Keratinocyte (primary cell): ENCODE results near the gene WDR70. TPM values are rescaled to one million over a fixed set of nuclear protein-coding genes. Genes with fewer than 3 reads are reported as not detected.

Experiments used
- DNase-seq: peaks from one replicate; pipeline ENCODE4 v3.0.0-alpha.2; 2011; ENCODE audit warnings: low read depth, missing footprints, low spot score
- FAIRE-seq: peaks from 2 replicates; lab custom pipeline; 2011; peaks lifted over from hg19 to GRCh38; lab: Jason Lieb, UNC
- H2AFZ ChIP-seq: 2 replicates; pipeline ENCODE4 v1.6.0; 2012; ENCODE audit warnings: low read length, control low read depth, inconsistent platforms; ENCODE audit not compliant: control insufficient read depth
- H3K27ac ChIP-seq: 2 replicates; pipeline ENCODE4 v1.5.1; 2011; ENCODE audit warnings: low read length; ENCODE audit not compliant: control insufficient read depth, insufficient read depth
- H3K27me3 ChIP-seq: 3 replicates; pipeline ENCODE4 v1.6.0; 2011; ENCODE audit warnings: low read length; ENCODE audit not compliant: control insufficient read depth, insufficient read depth; ENCODE audit errors: extremely low read depth
- H3K36me3 ChIP-seq, 2 experiments: 2 replicates in 1 of 2; 3 replicates in 1 of 2; pipeline ENCODE4 v1.5.1; 2011; ENCODE audit warnings: low read length in 2 of 2, mild to moderate bottlenecking in 1 of 2; ENCODE audit not compliant: control insufficient read depth in 2 of 2, insufficient read depth in 2 of 2; ENCODE audit errors: extremely low read depth in 1 of 2
- H3K4me1 ChIP-seq: 3 replicates; pipeline ENCODE4 v1.5.1; 2011; ENCODE audit warnings: low read length; ENCODE audit not compliant: control insufficient read depth, insufficient read depth; ENCODE audit errors: extremely low read depth
- H3K4me2 ChIP-seq: 3 replicates; pipeline ENCODE4 v1.6.0; 2011; ENCODE audit warnings: low read depth, low read length; ENCODE audit not compliant: control insufficient read depth, insufficient read depth; ENCODE audit errors: extremely low read depth
- H3K4me3 ChIP-seq, 3 experiments: fragments of 200-600 bp in 1 of 3; sonication (generic) in 1 of 3; 2 replicates in 2 of 3; 3 replicates in 1 of 3; pipeline ENCODE4 v1.5.1; 2011 to 2016; ENCODE audit warnings: low read length in 3 of 3, mild to moderate bottlenecking in 3 of 3, control low read depth in 2 of 3, inconsistent platforms in 1 of 3, low read depth in 1 of 3, mixed read lengths in 1 of 3, mixed run types in 1 of 3, moderate library complexity in 1 of 3; ENCODE audit not compliant: control insufficient read depth in 2 of 3, insufficient read depth in 2 of 3; ENCODE audit errors: extremely low read depth in 1 of 3
- H3K79me2 ChIP-seq: 2 replicates; pipeline ENCODE4 v1.6.0; 2012; ENCODE audit warnings: low read length; ENCODE audit not compliant: control insufficient read depth, insufficient read depth
- H3K9ac ChIP-seq: 3 replicates; pipeline ENCODE4 v1.6.0; 2011; ENCODE audit warnings: low read length; ENCODE audit not compliant: control insufficient read depth, insufficient read depth; ENCODE audit errors: extremely low read depth
- H3K9me1 ChIP-seq: 3 replicates; pipeline ENCODE4 v1.6.0; 2011; ENCODE audit warnings: low read length; ENCODE audit not compliant: control insufficient read depth, insufficient read depth; ENCODE audit errors: extremely low read depth
- H3K9me3 ChIP-seq: 2 replicates; pipeline ENCODE4 v1.5.1; 2012; ENCODE audit warnings: low read depth, low read length; ENCODE audit not compliant: control insufficient read depth
- H4K20me1 ChIP-seq: 3 replicates; pipeline ENCODE4 v1.6.0; 2011; ENCODE audit warnings: low read length; ENCODE audit not compliant: control insufficient read depth, insufficient read depth; ENCODE audit errors: extremely low read depth
- CTCF ChIP-seq, 3 experiments: IDR thresholded peaks in 1 of 3; conservative IDR thresholded peaks in 1 of 3; optimal IDR thresholded peaks in 1 of 3; 2 replicates in 2 of 3; 3 replicates in 1 of 3; pipeline versions ENCODE3 to v1.5.1; 2011; ENCODE audit warnings: low read length in 3 of 3, mild to moderate bottlenecking in 3 of 3, moderate library complexity in 2 of 3, control low read depth in 1 of 3, inconsistent platforms in 1 of 3; ENCODE audit not compliant: insufficient read depth in 2 of 3; ENCODE audit errors: extremely low read depth in 1 of 3
- EZH2 ChIP-seq: IDR thresholded peaks from one replicate; pipeline ENCODE4 v1.6.1; 2012; ENCODE audit warnings: inconsistent platforms, mild to moderate bottlenecking, low read length, moderate library complexity
- dilution Hi-C: fragments of 300-500 bp; cut with MboI; formaldehyde crosslinking; loops from one replicate; pipeline ENCODE4 v1.7.0; 2020; ENCODE audit warnings: low sequenced_read_pairs; ENCODE audit not compliant: extremely low pct_ligation_motif_present
- polyA plus RNA-seq, 5 experiments: library from polyadenylated mRNA; depleted of rRNA in 3 of 5; stranded (reverse) in 3 of 5; stranded (forward) in 1 of 5; unstranded in 1 of 5; fragments of >200 nt; gene quantifications; 1 replicate in 1 of 5; 2 replicates in 3 of 5; 3 replicates in 1 of 5; pipeline versions ENCODE4 v1.2.1 to v1.2.3, GENCODE V29; 2011 to 2012; ENCODE audit warnings: missing spikeins in 2 of 5, low read depth in 1 of 5, low replicate concordance in 1 of 5

Gene WDR70
- polyA plus RNA-seq, 1 donor (not counting 4 experiments of a cell fraction or from before 2014, with no cell fraction given), result 25.1 TPM

DNA sequence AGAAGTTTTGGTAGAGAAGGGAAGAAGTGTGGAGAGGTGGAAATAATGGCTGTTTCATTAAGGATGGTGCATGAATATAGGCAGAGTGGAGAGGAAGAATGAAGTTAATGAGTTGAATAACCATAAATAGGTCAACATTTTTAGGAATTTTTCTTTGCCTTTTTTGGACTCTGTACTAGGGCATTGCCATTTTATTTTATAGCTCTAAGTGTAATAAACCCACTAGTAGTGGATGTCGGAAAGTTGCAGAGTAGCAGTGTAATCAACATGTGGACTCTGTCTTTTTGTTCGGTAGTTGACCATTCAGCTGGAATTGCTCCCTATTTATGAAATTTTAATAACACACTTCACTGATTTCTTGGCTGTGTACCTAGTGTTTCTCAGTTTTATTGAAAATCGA is 199.1 kb downstream of the WDR70 start:
- dilution Hi-C loops, result no loop called here
- Histone ChIP-seq H3K9me3 (no peaks in the 10 kb centered on the region), H3K79me2 (no peaks in the 10 kb centered on the region), H3K4me2 (no peak overlapping the region), H3K27ac (no peak overlapping the region), H2AFZ (no peak overlapping the region), H3K4me3 (no peak overlapping the region), H3K4me1 (no peaks in the 10 kb centered on the region), H4K20me1 (no peaks in the 10 kb centered on the region), H3K27me3 (no peaks in the 10 kb centered on the region), H3K9me1 (no peaks in the 10 kb centered on the region), H3K36me3 (no peaks in the 10 kb centered on the region), H3K9ac (no peak overlapping the region)
- no peak for DNase-seq
- TF ChIP-seq CTCF (optimal IDR thresholded peaks at IDR 0.05 in 1 of 3, IDR thresholded peaks at IDR 0.05 in 1 of 3, conservative IDR thresholded peaks at IDR 0.05 in 1 of 3; ENCODE audit: extremely low read depth in 1 of 3, insufficient read depth in 2 of 3, low read length in 3 of 3) (no peak), EZH2 (no peak)
- FAIRE-seq, result no peak

DNA sequence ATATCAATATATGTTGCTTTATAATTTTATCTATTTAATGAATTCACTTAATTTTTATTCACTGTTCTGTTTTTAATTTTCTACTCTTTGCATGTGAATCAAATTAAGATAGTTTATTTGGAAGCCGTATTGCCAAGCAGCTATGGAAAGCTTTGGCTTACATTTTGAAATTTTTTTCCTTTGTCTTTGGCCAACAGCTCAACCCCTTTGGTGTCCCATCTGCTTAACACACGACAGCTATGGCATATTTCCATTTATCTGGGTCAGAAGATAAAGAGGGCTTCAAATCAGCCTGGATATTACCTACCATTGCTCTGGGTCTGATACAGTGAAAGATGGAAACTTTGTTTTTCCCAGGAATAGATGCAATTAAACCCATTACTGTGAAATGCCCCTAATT is 201.0 kb downstream of the WDR70 start:
- H3K27ac ChIP-seq, result no peak overlapping the region
- no peaks in the 10 kb centered on the region for H3K27me3 ChIP-seq
- H3K4me3 ChIP-seq, result no peak overlapping the region
- H3K4me1 ChIP-seq, result no peaks in the 10 kb centered on the region
- TF ChIP-seq EZH2, result no peak
- no peak for TF ChIP-seq CTCF (optimal IDR thresholded peaks at IDR 0.05 in 1 of 3, IDR thresholded peaks at IDR 0.05 in 1 of 3, conservative IDR thresholded peaks at IDR 0.05 in 1 of 3; ENCODE audit: extremely low read depth in 1 of 3, insufficient read depth in 2 of 3, low read length in 3 of 3)
- DNase-seq (no peak), FAIRE-seq (no peak)
- dilution Hi-C loops, result no loop called here
- H3K9ac ChIP-seq, result no peak overlapping the region
- H3K36me3 ChIP-seq, result no peaks in the 10 kb centered on the region
- H3K79me2 ChIP-seq, result no peaks in the 10 kb centered on the region
- no peaks in the 10 kb centered on the region for H3K9me1 ChIP-seq
- H3K9me3 ChIP-seq, result no peaks in the 10 kb centered on the region
- H4K20me1 ChIP-seq, result no peaks in the 10 kb centered on the region
- H2AFZ ChIP-seq, result no peak overlapping the region
- no peak overlapping the region for H3K4me2 ChIP-seq
